Lower lobe of right lung (tissue), 2 donors: ENCODE data around the gene ATP6V1B1. TPM values are rescaled to one million over a fixed set of nuclear protein-coding genes. Genes with fewer than 3 reads are reported as not detected.

Experiments
- ATAC-seq, 2 donors: fragments of 200-7000 bp; cut with Tn5 transposase; one replicate each; pipeline ENCODE4 v1.9.1; 2020 to 2022; ENCODE audit warnings: mild to moderate bottlenecking in 2 of 2, moderate library complexity in 2 of 2
- DNase-seq: peaks from one replicate; pipeline ENCODE4 v3.0.0-alpha.2; 2020
- H3K27ac ChIP-seq: fragments of 200-600 bp; one replicate; pipeline ENCODE4 v1.8.0; 2022
- H3K27me3 ChIP-seq: fragments of 200-600 bp; one replicate; pipeline ENCODE4 v1.8.0; 2022; ENCODE audit warnings: low read depth
- H3K36me3 ChIP-seq: fragments of 200-600 bp; one replicate; pipeline ENCODE4 v1.8.0; 2022; ENCODE audit warnings: mild to moderate bottlenecking
- H3K4me1 ChIP-seq: fragments of 200-600 bp; one replicate; pipeline ENCODE4 v1.8.0; 2022
- H3K4me3 ChIP-seq: fragments of 200-600 bp; one replicate; pipeline ENCODE4 v1.8.0; 2022; ENCODE audit warnings: mild to moderate bottlenecking
- H3K9me3 ChIP-seq: fragments of 200-600 bp; one replicate; pipeline ENCODE4 v1.8.0; 2022
- intact Hi-C: fragments of 100-400 bp; cut with DNase I; formaldehyde crosslinking; loops from one replicate; pipeline ENCODE4 v1.11.0; 2022
- total RNA-seq: library from RNA; stranded (reverse); fragmentation: NEBNext Ultra II Directional; extraction: Animal tissue kit (Norgen Biotek cat#: 25700); gene quantifications from one replicate; pipeline ENCODE4 v1.2.1, GENCODE V29; 2021
- TF ChIP-seq, protein P1 (sequence below): fragments of 200-600 bp; IDR thresholded peaks from one replicate; pipeline ENCODE4 v1.8.0; 2022; ENCODE audit warnings: antibody characterized with exemption, mild to moderate bottlenecking
- donor health status: DM: no; HTN: yes; CAD: no; lungs with severe emphysema.

The ATP6V1B1 gene
- total RNA-seq, 1 donor from 2014 or later = 2.2 TPM

DNA sequence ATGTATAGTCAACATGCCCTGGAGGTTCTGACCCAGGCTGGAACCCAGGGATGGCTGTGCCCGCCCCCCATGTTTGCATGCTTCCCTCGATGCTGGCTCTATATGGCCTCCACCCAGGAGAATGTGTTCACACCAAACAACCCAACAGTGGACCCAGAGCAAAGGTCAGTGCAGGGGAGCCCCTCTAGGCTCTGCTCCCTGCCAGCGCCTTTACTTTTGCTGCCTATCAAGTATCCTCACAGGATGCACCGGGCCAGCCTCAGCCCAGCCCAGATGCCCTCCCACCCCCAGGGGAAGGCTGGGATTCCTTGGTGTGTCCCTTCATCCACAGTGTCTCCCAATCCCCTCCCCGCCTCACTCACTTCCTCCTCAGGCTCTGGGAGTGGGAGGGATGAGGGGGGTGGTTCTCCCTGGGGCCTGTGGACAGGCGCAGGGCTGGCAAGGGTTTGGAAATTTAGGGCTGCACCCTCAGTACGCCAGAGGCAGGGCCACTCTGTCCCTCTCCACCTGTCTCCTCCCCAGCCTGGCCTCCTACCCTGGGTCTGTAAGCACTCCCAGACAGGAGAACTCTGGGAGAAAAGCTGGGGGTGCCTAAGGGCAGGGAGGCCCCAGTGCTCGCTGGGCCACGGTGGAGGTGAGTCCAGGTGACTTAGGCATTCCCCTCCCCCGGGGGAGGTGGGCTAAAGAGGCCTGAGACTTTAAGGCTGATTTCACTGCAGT is 2.3 kb downstream of the ATP6V1B1 start:
- peaks cover 6% of the 10 kb centered on the region for H3K27me3 ChIP-seq
- intact Hi-C loops = no loop called here
- no peaks in the 10 kb centered on the region for H3K4me1 ChIP-seq
- TF ChIP-seq, protein P1, sequence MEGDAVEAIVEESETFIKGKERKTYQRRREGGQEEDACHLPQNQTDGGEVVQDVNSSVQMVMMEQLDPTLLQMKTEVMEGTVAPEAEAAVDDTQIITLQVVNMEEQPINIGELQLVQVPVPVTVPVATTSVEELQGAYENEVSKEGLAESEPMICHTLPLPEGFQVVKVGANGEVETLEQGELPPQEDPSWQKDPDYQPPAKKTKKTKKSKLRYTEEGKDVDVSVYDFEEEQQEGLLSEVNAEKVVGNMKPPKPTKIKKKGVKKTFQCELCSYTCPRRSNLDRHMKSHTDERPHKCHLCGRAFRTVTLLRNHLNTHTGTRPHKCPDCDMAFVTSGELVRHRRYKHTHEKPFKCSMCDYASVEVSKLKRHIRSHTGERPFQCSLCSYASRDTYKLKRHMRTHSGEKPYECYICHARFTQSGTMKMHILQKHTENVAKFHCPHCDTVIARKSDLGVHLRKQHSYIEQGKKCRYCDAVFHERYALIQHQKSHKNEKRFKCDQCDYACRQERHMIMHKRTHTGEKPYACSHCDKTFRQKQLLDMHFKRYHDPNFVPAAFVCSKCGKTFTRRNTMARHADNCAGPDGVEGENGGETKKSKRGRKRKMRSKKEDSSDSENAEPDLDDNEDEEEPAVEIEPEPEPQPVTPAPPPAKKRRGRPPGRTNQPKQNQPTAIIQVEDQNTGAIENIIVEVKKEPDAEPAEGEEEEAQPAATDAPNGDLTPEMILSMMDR = no peak
- ATAC-seq (no peak), DNase-seq (no peak)
- no peaks in the 10 kb centered on the region for H3K36me3 ChIP-seq
- H3K27ac ChIP-seq = no peak overlapping the region
- H3K4me3 ChIP-seq = no peak overlapping the region
- no peaks in the 10 kb centered on the region for H3K9me3 ChIP-seq

DNA sequence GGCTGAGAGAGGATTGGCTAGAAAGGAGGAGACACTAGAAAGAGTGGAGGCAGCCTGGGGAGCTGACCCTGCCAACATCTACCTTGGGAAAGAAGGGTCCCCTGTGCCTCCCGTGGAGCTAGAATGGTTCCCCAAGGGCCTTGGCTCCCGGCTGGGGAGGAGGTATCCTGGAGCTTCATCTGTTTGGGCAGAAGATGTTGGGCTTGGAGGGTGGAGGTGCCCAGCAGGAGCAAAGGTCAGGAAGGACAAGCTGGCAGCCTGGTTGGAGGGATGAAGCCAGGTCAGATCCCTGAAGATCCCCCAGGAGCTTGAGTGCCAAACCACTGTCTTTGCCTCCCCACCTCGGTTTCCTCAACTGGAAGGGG is 2.9 kb downstream of the ATP6V1B1 start:
- no peak for ATAC-seq

DNA sequence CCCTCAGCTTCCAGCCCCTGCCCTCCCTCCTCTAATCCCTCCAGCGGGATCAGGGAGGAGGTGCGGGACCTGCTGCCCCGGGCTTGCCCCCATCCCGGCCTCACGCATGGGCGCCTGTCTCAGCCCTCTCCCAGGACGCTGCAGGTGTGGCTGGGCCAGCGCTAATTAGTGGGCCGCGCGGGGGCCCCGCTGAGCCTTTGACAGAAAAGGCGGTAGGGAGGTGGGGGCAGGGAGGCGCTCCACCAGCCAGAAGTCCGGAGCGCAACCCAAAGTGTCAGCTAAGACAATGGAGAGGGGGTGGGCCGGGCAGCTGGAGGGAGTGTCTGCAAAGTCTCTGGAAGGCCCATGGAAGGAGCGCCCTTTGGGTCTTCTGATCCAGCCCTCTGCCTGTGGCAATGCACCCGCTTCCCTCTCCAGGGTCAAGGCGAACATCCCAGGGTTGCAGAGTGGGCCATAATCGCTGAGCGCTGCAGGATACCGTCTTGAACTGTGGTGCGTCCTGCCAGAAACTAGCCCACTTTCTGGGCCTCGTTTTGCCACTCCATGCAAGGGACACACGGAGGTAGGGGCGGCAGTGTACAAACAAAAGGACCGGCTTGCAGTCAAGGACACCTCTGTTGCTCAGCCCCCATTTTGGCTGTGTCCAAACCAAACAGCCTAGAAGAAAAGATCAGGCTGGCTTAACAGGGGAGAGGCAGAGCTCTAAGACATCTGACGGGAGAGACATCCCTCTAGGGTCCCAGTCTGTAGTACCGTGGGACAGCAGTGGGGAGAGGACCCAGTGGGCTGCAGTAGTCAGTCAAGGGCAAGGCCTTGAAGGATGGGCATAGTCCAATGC is 3.5 kb downstream of the ATP6V1B1 start:
- H3K4me3 ChIP-seq = no peak overlapping the region
- intact Hi-C loops = no loop called here
- H3K27me3 ChIP-seq = peaks cover 6% of the 10 kb centered on the region
- TF ChIP-seq, protein P1 = no peak
- no peaks in the 10 kb centered on the region for H3K36me3 ChIP-seq
- H3K27ac ChIP-seq = no peak overlapping the region
- no peaks in the 10 kb centered on the region for H3K4me1 ChIP-seq
- H3K9me3 ChIP-seq = no peaks in the 10 kb centered on the region
- ATAC-seq (no peak), DNase-seq (no peak)

More for the DNA sequence above, 2.9 kb downstream of the ATP6V1B1 start:
- no peaks in the 10 kb centered on the region for H3K4me1 ChIP-seq
- H3K27ac ChIP-seq = no peak overlapping the region
- H3K4me3 ChIP-seq = no peak overlapping the region
- TF ChIP-seq, protein P1 = no peak
- DNase-seq = no peak
- no peaks in the 10 kb centered on the region for H3K36me3 ChIP-seq
- peaks cover 6% of the 10 kb centered on the region for H3K27me3 ChIP-seq
- no peaks in the 10 kb centered on the region for H3K9me3 ChIP-seq
- intact Hi-C loops = no loop called here

DNA sequence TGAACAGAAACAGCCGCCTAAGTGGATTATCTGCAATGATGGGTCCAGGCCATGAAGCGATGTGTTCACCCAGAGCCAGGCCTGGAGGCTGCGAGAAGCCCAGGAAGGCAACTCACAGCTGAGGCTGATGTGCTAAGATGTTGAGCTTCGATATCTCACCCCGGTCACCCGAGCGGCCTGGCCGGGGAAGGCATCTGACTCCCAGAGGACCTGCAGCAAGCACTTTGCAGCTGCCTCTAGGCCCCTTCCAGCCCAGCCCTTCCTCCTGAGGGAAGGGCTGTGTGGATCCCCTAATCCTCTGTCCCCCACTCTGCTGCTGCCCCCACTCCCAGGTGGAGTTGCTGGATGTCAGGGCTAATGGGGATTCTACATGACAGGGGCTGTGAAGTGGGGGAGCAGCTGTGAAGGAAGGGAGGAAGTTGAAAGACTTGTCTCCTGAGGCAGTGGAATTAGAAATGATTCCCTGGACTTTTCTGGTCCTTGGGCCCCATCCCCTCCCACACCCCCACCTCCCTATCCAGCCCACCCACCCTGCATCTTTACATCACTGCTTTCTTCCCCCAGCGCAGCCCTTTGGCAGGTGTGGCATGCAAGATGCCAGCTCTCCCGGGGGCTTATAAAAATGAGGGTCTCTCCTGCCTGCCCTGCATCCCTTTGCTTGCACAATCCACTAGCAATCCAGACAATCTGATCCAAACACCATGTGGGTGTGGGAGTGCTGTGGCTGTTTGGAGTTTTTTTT is 4.3 kb downstream of the ATP6V1B1 start:
- DNase-seq (no peak), ATAC-seq (no peak)
- Histone ChIP-seq H3K9me3 (no peaks in the 10 kb centered on the region), H3K4me3 (no peak overlapping the region), H3K27ac (no peak overlapping the region), H3K36me3 (no peaks in the 10 kb centered on the region), H3K4me1 (no peaks in the 10 kb centered on the region), H3K27me3 (peaks cover 6% of the 10 kb centered on the region)
- TF ChIP-seq, protein P1 = no peak
- intact Hi-C loops = no loop called here

DNA sequence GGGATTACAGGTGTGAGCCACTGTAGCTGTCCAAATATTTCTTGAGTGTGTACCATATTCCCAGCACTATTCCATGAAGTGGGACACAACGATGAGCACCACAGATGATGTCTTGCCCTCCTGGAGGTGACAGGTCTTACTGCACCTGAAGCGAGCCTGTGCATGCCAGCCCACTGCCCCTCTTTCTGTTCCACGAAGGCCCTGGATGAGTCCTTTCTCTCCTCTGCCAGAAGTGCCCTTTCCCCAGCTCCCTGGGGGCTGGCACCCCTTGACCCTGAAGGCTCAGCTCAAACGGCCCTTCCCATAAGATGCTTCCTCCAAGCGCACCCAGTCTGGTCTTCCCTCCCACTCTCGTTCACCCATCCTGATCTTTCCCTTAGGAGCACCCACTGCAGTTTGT is 5.5 kb downstream of the ATP6V1B1 start:
- Histone ChIP-seq H3K27me3 (peaks cover 6% of the 10 kb centered on the region), H3K9me3 (no peaks in the 10 kb centered on the region), H3K4me1 (no peaks in the 10 kb centered on the region), H3K27ac (no peak overlapping the region), H3K4me3 (no peak overlapping the region), H3K36me3 (no peaks in the 10 kb centered on the region)
- DNase-seq (no peak), ATAC-seq (no peak)
- TF ChIP-seq, protein P1 = no peak
- intact Hi-C loops = no loop called here
